Activated T-cell treated with anti-CD3 and anti-CD28 coated beads for 48 hours (primary cell): ENCODE results near the gene CBFA2T2.
"Not testable (repeated sequence)": the region's sequence is repeated elsewhere in the genome, so short reads cannot be mapped to it uniquely, and the experiment has no call there.

Experiments used
- DNase-seq: peaks from one replicate; pipeline ENCODE4 v3.0.0-alpha.2; 2020; ENCODE audit warnings: low read depth

CBFA2T2 gene

DNA sequence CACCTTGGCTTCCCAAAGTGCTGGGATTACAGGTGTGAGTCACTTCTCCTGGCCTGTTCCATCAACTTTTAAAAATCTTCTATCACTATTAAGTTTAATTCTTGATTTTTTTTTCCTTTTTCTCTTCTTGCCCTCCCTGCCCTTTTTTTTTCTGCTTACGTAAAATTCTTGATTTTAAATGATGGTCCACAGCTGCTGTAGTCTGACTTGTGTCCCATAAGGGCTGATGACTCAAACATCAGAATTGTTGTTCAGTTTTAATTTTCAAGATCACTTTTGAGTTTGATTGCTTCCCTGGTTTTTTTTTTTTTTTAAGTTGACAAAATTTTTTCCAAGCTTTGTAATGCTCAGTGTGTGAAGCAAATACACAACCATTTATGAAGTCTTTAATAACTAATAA is 61.9 kb downstream of the CBFA2T2 start:
- no peak for DNase-seq

GRCh38 chr20:33552519-33552918 is 62.6 kb downstream of the CBFA2T2 start:
- DNase-seq: no peak

- DNase-seq: no peak
Observed at GRCh38 chr20:33553516-33553915, 63.6 kb downstream of the CBFA2T2 start.

- DNase-seq: no peak
Observed at GRCh38 chr20:33554914-33555420, 65.1 kb downstream of the CBFA2T2 start.

- no peak for DNase-seq
Observed at GRCh38 chr20:33555755-33556154, 65.9 kb downstream of the CBFA2T2 start.

DNA sequence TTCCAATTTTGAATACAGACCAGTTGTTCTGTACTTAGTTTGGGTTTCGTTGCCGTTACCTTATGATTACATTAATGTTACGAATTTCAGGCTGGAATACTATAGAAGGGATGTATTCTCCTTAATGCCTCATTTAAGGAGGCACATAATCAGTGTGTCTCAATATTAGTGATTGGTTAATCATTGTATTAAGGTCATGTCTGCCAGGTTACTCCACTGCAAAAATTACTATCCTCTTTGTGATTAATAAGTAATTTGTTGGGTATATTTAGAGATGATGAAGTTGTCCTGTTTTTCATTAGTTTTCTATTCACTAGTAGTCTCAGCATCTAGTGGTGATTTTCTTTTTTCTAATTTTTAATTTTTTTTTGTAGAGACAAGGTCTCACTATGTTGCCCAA is 66.3 kb downstream of the CBFA2T2 start:
- no peak for DNase-seq

GRCh38 chr20:33558348-33559144 is 68.7 kb downstream of the CBFA2T2 start:
- no peak for DNase-seq

- DNase-seq: no peak
Observed at GRCh38 chr20:33559212-33559611, 69.3 kb downstream of the CBFA2T2 start.

DNA sequence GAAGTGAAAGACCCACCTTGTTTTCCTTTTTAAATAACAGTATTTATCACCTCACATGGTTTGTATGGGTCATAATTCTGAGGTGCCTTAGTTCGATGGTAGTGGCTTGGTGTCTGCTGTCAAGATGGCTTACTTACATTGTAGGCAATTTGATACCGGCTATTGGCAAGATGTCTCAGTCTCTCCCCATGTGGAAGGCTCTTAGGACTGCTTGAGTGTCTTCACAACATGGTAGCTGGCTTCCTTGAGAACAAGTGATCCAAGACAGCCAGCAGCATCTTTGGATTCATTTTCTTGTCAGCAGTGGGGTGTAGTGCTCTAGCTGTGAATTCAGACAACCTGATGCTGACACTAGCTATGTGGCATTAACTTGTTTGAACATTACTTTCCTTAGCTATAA is 70.1 kb downstream of the CBFA2T2 start:
- DNase-seq: no peak

DNA sequence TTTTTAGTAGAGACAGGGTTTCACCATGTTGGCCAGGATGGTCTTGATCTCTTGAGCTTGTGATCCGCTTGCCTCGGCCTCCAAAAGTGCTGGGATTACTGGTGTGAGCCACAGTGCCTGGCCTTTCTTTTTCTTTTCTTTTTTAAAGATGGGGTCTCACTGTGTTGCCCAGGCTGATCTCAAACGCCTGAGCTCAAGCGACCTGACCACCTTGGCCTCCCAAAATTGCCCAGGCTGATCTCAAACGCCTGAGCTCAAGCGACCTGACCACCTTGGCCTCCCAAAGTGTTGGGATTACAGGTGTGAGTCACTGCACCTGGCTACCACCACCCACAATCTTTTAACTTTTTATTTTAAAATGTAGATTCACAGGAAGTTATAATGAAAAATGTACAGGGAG is 71.2 kb downstream of the CBFA2T2 start:
- not testable (repeated sequence) for DNase-seq

- DNase-seq: no peak
Observed at GRCh38 chr20:33561692-33562601, 72.1 kb downstream of the CBFA2T2 start.

DNA sequence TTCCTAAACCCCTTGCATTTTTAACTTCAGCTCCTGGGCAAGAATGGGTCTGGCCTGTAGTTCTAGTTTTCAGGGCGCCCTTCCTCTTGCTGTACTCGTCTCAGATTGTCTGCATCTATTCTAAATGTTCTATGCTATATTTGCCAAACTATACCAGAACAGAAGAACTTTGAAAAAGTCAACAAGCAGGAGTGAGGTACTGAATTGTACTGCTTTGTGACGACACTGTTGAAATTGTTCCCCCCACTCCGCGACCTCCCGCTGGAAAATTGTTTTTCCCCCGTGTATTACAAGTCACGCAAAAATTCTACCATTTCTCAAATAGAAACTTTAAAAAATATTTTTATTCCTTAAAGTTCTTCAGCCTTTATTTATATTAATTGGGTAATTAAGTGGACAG is 73.9 kb downstream of the CBFA2T2 start:
- DNase-seq: no peak

DNA sequence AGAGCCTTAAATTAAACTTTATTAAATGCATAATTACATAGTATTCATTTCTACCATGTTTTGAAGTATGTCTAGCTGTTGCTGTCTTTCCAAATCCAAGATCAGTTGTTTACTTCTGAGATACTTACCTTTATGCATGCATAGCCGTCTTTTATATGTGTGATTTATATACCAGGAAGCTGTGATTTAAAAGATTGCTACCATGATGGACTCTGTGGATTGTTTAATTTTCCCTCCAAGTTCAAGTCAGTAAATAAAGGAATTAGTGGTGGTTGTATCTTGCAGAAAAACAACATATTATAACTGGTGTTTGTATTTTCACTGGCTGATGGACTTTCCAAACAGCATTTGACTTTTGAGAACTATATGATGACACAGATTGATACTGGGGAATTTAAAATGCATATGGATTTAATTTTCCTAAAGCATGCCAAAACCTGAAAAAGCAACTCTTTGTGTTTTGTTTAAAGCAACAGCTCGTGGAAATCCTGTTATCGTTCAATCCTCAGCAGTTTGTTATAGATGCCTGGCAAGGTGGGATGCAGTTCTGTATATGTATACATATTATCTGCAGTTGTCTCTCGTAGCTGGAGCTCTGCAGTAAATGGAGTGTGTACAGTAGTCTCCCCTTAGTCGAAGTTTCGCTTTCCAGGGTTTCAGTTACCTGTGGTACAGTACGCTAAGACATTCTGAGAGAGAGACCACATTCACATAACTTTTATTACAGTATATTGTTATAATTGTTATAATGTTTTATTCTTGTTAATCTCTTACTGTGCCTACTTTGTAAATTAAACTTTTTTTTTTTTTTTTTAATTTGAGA is 77.1 kb downstream of the CBFA2T2 start:
- no peak for DNase-seq

DNA sequence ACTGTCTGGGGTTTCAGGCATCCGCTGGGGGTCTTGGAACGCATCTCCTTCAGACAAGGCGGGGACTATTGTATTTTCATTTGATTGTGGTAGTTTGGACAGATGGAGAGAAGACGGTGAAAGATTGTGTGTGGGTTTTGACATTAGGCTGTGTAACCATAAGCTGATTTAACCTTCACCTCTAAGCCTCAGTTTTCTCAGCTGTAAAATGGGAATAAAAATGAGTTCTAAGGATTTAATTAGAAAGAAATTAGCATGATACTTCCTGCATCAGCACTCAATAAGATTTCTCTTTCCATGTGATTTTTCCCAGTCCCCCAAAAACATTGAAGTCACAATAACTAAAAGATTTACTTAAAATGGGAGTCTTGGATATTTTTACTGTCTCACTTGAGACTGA is 78.1 kb downstream of the CBFA2T2 start:
- DNase-seq: no peak

DNA sequence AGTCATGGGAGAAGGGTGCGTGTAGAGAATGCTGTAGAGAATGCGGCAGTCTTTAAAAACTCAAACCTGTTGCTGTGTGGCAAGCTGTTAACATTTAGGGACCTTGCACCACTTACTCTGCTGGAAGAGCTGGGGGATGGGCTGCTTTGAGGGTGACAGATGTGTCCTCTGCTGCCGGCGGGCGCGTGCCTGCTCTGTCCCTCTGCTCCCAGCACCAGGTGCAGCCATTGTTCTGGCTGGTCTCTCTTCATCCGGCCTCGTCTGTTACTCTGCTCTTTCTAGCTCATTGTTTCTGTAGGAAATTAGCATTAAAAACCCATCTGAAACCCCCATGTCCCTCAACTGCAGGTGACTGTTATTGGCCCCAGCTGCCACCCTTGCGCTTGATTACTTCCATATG is 78.5 kb downstream of the CBFA2T2 start:
- DNase-seq: no peak

DNA sequence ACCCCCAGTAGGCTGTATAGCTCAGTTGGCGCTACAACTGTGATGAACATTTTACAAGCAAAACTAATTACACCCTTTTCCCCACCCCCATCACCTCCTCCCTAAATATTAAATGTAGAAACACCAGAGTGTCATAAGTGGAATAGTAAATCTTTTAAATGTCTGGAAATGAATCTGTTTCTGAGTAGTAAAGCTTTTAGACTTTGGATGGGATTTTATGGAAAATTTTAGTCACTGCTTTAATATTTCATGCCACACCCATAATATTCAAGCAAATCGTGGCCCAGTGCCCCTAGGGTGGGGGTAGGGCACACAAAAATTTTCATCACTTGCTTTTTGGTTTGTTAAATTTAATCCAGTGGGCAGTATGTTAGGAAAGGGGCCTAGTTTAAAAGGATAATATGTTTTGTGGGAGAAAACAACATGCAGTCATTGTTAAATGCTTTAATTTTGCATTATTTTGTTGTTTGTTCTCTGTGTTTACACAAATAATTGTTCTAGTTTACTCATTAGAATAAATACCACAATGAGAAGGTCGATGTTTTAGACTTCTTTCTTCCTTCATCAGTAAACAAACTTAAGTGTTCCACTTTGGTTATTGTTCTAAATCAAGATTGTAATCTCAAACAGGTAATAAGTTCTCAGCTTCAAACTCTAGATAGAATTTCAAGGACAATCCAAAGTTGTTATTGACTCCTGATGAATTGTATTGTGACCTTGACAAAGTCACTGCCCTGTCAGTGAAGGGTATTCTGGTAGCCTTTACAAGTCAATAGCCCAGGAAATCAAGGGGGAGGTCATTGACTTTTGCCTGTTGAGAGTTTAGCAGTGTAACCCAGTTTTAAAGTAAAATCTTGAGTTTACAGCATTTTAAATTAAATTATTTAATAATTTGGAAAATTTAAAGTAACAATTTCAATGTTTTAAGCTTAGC is 79.2 kb downstream of the CBFA2T2 start:
- DNase-seq: no peak

DNA sequence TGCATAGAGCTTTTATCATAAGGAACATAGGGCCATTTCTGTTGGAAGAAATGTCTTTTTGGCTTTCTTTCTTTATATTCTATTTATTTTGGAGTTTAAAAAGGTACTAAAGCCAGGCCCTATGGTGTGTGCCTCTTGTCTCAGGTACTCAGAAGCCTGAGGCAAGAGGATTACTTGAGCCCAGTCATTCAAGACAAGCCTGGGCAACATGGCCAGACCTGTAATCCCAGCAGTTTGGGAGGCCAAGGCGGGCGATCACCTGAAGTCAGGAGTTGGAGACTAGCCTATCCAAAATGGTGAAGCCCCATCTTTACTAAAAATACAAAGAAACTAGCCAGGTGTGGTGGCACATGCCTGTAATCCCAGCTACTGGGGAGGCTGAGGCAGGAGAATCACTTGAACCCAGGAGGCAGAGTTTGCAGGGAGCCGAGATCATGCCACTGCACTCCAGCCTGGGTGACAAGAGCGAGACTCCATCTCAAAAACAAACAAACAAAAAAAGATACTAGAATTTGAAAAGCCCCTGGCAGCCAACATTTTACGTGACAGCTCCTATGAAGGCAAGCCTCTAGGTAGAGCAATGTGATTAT is 80.0 kb downstream of the CBFA2T2 start:
- DNase-seq: no peak

- no peak for DNase-seq
Observed at GRCh38 chr20:33570743-33571142, 80.8 kb downstream of the CBFA2T2 start.

DNA sequence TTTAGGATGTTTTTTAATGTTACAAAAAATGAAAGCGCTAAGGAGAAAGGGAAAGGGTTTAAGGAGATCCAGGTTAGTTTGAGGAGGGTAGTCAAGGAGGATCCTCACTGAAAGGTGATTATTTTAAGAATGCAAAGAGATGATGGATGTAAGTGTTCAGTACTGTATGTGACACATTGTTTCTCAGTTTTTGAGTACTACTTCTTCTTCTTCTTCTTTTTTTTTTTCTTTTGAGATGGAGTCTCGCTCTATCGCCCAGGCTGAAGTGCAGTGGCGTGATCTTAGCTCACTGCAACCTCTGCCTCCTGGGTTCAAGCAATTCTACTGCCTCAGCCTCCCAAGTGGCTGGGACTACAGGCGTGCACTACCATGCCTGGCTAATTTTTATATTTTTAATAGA is 83.4 kb downstream of the CBFA2T2 start:
- not testable (repeated sequence) for DNase-seq

- no peak for DNase-seq
Observed at GRCh38 chr20:33575282-33575681, 85.4 kb downstream of the CBFA2T2 start.
